SK-N-SH (cell line): ENCODE data around the gene PNCK.

Experiments
- CHD2 ChIP-seq: fragments of 150-350 bp; IDR thresholded peaks from 2 replicates; pipeline ENCODE4 v1.6.1; 2018; ENCODE audit warnings: low read length; ENCODE audit not compliant: partially characterized antibody
- EZH2phosphoT487 ChIP-seq: fragments of 200-600 bp; sonication (generic); IDR thresholded peaks from 2 replicates; pipeline ENCODE4 v1.6.1; 2017; ENCODE audit warnings: low read depth, mixed run types, mild to moderate bottlenecking, antibody characterized with exemption, moderate library complexity, borderline replicate concordance
- GABPA ChIP-seq: IDR thresholded peaks from 2 replicates; pipeline ENCODE4 v1.4.0; 2012; ENCODE audit warnings: low read depth, mild to moderate bottlenecking
- IRF3 ChIP-seq: fragments of 150-350 bp; IDR thresholded peaks from 2 replicates; pipeline ENCODE4 v1.6.1; 2016; ENCODE audit warnings: mild to moderate bottlenecking, low read depth, low read length
- JUND ChIP-seq: IDR thresholded peaks from 2 replicates; pipeline ENCODE4 v1.4.0; 2012
- MXI1 ChIP-seq: IDR thresholded peaks from 2 replicates; pipeline ENCODE4 v1.6.1; 2012; ENCODE audit warnings: mild to moderate bottlenecking, low read depth, low read length, improper control_type of control experiment
- RAD21 ChIP-seq: IDR thresholded peaks from 2 replicates; pipeline ENCODE4 v1.6.1; 2012; ENCODE audit warnings: mild to moderate bottlenecking, low read length
- RCOR1 ChIP-seq: fragments of 150-350 bp; IDR thresholded peaks from 2 replicates; pipeline ENCODE4 v1.6.1; 2017; ENCODE audit warnings: antibody characterized with exemption, low read length
- SMC3 ChIP-seq: IDR thresholded peaks from 2 replicates; pipeline ENCODE4 v1.6.1; 2012; ENCODE audit warnings: low read depth, low read length, improper control_type of control experiment
- TCF12 ChIP-seq: IDR thresholded peaks from 2 replicates; pipeline ENCODE4 v1.4.0; 2012
- USF1 ChIP-seq: IDR thresholded peaks from 2 replicates; pipeline ENCODE4 v1.4.0; 2012; ENCODE audit warnings: low read depth, borderline replicate concordance
- TF ChIP-seq, protein P1 (sequence below): fragments of 200-600 bp; sonication (generic); IDR thresholded peaks from 2 replicates; pipeline ENCODE4 v1.6.1; 2017; ENCODE audit warnings: antibody characterized with exemption, mild to moderate bottlenecking, moderate library complexity
- TF ChIP-seq, protein P2 (sequence below): IDR thresholded peaks from 2 replicates; pipeline ENCODE4 v1.6.1; 2012; ENCODE audit warnings: mild to moderate bottlenecking, low read depth, low read length, moderate library complexity

- TF ChIP-seq, protein P1, sequence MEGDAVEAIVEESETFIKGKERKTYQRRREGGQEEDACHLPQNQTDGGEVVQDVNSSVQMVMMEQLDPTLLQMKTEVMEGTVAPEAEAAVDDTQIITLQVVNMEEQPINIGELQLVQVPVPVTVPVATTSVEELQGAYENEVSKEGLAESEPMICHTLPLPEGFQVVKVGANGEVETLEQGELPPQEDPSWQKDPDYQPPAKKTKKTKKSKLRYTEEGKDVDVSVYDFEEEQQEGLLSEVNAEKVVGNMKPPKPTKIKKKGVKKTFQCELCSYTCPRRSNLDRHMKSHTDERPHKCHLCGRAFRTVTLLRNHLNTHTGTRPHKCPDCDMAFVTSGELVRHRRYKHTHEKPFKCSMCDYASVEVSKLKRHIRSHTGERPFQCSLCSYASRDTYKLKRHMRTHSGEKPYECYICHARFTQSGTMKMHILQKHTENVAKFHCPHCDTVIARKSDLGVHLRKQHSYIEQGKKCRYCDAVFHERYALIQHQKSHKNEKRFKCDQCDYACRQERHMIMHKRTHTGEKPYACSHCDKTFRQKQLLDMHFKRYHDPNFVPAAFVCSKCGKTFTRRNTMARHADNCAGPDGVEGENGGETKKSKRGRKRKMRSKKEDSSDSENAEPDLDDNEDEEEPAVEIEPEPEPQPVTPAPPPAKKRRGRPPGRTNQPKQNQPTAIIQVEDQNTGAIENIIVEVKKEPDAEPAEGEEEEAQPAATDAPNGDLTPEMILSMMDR = no peak
- TF ChIP-seq CHD2 (no peak), RAD21 (no peak), EZH2phosphoT487 (no peak), SMC3 (no peak), TCF12 (no peak), RCOR1 (no peak), IRF3 (no peak), USF1 (no peak), GABPA (no peak), JUND (no peak), MXI1 (no peak)
- TF ChIP-seq, protein P2, sequence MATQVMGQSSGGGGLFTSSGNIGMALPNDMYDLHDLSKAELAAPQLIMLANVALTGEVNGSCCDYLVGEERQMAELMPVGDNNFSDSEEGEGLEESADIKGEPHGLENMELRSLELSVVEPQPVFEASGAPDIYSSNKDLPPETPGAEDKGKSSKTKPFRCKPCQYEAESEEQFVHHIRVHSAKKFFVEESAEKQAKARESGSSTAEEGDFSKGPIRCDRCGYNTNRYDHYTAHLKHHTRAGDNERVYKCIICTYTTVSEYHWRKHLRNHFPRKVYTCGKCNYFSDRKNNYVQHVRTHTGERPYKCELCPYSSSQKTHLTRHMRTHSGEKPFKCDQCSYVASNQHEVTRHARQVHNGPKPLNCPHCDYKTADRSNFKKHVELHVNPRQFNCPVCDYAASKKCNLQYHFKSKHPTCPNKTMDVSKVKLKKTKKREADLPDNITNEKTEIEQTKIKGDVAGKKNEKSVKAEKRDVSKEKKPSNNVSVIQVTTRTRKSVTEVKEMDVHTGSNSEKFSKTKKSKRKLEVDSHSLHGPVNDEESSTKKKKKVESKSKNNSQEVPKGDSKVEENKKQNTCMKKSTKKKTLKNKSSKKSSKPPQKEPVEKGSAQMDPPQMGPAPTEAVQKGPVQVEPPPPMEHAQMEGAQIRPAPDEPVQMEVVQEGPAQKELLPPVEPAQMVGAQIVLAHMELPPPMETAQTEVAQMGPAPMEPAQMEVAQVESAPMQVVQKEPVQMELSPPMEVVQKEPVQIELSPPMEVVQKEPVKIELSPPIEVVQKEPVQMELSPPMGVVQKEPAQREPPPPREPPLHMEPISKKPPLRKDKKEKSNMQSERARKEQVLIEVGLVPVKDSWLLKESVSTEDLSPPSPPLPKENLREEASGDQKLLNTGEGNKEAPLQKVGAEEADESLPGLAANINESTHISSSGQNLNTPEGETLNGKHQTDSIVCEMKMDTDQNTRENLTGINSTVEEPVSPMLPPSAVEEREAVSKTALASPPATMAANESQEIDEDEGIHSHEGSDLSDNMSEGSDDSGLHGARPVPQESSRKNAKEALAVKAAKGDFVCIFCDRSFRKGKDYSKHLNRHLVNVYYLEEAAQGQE = no peak
Observed at GRCh38 chrX:153719701-153720100, 46.1 kb upstream of the PNCK start.
